ENCODE measurements around the gene OPALIN.

Gene OPALIN

DNA sequence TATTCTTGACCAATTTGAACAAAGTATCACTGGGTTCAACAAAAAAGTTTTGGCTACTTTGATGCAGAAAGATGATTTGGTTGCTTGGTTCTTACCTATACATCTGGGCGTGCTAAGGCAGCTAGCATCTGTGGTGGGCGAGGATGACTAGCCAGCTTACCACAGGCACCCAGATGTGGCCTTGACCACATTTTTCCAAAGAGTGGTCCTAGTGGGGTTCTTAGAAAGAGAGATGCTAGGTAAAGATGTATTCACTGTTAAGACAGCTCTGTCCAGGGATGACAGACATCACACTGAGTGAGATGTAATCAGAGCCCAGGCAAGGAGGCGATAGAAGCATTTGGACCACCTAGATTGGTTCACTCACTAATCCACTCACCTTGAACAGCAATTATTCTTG, 53.8 kb downstream of the OPALIN start:
- no peak overlapping the region for H3K4me3 ChIP-seq (ENCODE audit: low read depth, low read length)
- TF ChIP-seq, protein P1, sequence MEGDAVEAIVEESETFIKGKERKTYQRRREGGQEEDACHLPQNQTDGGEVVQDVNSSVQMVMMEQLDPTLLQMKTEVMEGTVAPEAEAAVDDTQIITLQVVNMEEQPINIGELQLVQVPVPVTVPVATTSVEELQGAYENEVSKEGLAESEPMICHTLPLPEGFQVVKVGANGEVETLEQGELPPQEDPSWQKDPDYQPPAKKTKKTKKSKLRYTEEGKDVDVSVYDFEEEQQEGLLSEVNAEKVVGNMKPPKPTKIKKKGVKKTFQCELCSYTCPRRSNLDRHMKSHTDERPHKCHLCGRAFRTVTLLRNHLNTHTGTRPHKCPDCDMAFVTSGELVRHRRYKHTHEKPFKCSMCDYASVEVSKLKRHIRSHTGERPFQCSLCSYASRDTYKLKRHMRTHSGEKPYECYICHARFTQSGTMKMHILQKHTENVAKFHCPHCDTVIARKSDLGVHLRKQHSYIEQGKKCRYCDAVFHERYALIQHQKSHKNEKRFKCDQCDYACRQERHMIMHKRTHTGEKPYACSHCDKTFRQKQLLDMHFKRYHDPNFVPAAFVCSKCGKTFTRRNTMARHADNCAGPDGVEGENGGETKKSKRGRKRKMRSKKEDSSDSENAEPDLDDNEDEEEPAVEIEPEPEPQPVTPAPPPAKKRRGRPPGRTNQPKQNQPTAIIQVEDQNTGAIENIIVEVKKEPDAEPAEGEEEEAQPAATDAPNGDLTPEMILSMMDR (IDR thresholded peaks at IDR 0.05; ENCODE audit: borderline replicate concordance, insufficient read depth, low read depth, low read length): no peak

DNA sequence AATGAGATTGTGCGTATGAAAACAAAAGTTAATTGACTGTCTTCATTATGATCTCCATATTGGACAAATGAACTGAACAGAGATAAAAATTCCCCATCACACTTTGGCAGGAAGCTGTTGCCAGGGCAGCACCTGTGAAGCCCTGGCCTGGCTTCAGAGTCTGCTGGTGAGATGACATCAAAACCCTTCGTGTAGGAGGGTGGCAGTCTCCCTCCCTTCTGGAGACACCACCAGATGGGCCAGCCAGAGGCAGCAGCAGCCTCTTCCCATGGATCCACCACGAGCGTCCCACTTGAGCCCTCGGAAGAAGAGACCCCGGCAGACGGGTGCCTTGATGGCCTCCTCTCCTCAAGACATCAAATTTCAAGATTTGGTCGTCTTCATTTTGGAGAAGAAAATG, 54.6 kb downstream of the OPALIN start, which contains the start of gene DNTT:
DNTT (plus strand) TSS at position 205 of the 400 bp plus-strand sequence; CDS start at position 269, 64 bp downstream.
- TF ChIP-seq, protein P1 (IDR thresholded peaks at IDR 0.05; ENCODE audit: borderline replicate concordance, insufficient read depth, low read depth, low read length): no peak

DNA sequence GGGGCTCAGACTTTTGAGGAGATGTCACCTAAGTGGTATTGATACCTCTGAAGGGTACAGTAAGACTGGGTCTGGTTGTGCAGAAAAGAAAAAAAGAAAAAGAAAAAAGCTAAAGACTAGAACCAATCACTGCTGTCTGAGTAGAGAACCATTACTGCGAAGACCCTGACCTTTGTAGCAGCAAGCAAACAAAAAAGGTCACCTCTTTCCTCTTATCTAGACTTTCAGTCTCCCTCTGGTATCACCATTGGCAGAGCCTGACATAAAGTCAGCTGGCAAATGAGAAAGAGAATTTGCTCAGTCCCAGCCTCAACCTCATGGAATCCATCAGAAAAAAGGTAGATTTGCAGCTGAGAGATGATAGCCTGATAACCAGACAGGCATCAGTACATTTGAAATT, 57.2 kb downstream of the OPALIN start:
- H3K4me3 ChIP-seq (ENCODE audit: low read depth, low read length): no peak overlapping the region
- TF ChIP-seq, protein P1 (IDR thresholded peaks at IDR 0.05; ENCODE audit: borderline replicate concordance, insufficient read depth, low read depth, low read length): no peak

More for the DNA sequence above, 54.6 kb downstream of the OPALIN start, which contains the start of gene DNTT:
- no peak within 1 kb of the TSS for H3K4me3 ChIP-seq (ENCODE audit: low read depth, low read length)

DNA sequence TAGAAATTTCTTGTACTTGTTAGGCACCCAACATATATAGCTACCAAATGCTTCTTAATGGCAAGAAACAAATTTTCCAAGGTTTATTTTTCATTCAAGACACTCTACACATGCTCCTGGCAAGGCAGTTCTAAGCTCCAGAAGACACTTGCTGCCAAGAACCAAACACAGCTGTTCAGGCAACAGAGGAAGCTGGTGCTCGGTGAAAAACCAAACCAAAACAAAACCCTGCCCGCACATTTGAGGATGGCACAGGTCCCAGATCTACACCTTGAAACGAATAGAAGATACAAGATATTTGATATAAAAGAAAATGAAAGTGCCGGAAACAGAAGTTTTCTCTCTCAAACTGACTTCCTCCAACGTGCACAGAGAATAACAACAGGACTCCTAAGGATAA, 59.4 kb downstream of the OPALIN start:
- TF ChIP-seq, protein P1 (IDR thresholded peaks at IDR 0.05; ENCODE audit: borderline replicate concordance, insufficient read depth, low read depth, low read length): no peak
- H3K4me3 ChIP-seq (ENCODE audit: low read depth, low read length): no peak overlapping the region

DNA sequence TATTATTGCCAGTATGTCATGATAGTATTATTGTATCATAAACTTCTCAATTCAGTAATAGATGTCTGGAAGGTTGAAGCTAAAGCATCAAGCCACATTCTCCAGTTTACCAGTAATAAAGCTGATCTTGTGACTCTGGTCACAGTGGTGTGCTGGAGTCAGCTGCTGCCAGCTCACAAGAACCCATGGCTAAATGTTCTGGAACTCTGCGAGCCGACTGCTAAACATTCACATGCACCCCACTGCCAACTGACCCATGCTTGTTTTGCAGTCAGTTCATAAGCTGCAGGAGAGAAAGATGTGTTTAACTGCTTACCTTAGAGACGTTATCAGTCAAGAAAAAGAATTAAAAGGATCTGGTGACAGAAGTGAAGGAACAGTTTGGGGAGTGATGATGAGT, 60.4 kb downstream of the OPALIN start:
- TF ChIP-seq, protein P1 (IDR thresholded peaks at IDR 0.05; ENCODE audit: borderline replicate concordance, insufficient read depth, low read depth, low read length): no peak

DNA sequence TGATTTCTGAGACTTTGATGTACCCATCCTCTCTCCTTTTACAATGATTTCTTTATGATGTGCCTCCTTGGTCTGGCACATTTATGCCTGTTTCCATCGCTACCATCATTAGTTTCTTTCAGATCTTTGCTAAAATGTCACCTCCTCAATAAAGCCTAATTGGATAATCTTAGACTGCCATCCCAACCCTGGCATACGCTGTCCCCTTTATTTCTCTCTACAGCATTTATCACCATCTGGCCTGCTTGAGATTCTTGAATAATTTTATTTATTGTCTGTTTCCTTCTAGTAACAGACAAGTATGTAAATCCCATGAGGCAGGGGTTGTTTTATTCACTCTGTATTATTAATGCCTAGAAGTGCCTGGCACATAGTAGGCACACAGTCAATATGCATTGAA, 61.3 kb downstream of the OPALIN start:
- H3K4me3 ChIP-seq (ENCODE audit: low read depth, low read length): no peak overlapping the region
- TF ChIP-seq, protein P1 (IDR thresholded peaks at IDR 0.05; ENCODE audit: borderline replicate concordance, insufficient read depth, low read depth, low read length): no peak

More for the DNA sequence above, 60.4 kb downstream of the OPALIN start:
- no peak overlapping the region for H3K4me3 ChIP-seq (ENCODE audit: low read depth, low read length)

DNA sequence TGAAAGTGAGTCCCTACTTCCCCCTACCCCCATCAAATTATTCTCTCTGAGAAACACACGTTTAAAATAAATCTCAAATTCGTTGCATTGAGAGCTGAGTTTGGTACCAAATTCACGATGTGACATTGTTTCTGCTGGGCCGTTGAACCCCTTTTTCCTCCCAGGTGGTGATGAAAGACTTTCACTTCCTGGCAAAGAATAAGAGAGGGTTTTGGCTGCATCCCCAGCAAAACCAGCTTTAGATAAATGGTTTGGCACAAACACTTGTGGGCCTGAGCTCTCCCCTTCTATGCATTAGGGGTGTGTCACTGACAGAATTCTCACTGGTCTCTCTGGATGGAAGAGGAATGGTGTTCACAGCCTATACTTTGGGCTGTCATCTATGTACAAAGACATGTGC, 63.3 kb downstream of the OPALIN start:
- TF ChIP-seq, protein P1 (IDR thresholded peaks at IDR 0.05; ENCODE audit: borderline replicate concordance, insufficient read depth, low read depth, low read length): no peak
- H3K4me3 ChIP-seq (ENCODE audit: low read depth, low read length): no peak overlapping the region

Data from GM12875 (cell line).